ENCODE measurements around the gene RERE.

Gene RERE

DNA sequence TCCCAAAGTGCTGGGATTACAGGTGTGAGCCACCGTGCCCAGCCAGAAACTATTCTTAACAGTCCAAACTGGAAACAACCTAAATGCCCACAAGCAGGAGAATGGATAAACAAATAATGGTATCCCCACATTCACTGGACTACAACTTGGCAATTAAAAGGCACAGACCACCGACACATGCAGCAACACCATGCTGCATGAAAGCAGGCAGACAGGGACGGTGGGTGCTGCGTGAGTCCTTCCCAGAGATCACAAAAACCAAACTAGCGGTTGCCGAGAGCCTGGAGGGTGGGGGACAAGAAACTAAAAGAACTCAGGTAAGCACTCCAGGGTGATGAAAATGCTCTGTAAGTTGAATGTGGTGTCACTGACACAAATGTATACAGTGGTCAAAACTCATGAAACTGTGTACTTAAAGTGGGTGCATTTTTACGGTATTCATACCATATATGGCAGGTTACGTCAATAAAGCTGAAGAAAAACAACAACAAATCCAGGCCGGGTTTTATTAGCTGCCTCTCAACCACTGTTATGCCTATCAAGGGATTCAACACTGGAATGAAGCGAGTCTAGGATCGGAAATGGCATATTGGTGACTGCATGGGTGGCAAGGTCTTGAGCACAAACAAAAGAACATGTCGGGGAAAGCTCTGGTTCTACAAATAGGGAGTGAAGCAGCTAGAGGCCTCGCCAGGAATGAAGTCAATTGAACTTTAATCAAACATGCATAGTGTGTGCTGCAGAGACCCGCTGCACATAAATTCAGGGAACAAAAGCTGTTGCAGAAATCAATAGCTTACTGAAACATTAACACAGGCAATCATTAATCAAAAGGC is 447.2 kb downstream of the RERE start:
- DNase-seq: no peak

DNA sequence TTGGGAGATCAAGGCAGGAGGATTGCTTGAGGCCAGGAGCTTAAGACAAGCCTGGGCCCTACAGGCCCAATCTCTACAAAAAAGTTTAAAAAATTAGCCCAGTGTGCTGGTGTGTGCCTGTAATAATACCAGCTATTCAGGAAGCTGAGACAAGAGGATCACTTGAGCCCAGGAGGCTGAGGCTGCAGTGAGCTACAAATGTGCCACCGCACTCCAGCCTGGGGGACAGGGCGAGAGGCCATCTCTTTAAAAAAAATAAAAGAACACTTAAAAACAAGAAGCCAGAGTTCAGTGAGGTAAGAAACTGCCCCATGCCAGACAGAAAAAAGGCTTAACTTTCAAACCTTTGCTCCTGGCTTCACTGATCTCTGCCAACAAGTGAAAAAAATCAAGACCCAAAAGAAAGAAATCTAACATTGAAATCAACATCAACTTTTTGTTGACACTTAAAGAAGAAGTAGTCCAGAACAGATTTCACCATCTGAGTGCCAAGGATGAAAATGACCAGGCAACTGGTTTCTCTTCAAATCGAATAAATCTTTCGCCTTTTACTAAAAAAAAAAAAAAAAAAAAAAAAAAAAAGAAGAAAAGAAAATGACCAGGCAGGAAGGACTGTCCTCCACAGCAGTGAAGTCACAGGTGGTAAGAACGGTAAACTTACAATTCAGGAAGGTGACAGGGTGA is 448.3 kb downstream of the RERE start:
- no peak for DNase-seq

DNA sequence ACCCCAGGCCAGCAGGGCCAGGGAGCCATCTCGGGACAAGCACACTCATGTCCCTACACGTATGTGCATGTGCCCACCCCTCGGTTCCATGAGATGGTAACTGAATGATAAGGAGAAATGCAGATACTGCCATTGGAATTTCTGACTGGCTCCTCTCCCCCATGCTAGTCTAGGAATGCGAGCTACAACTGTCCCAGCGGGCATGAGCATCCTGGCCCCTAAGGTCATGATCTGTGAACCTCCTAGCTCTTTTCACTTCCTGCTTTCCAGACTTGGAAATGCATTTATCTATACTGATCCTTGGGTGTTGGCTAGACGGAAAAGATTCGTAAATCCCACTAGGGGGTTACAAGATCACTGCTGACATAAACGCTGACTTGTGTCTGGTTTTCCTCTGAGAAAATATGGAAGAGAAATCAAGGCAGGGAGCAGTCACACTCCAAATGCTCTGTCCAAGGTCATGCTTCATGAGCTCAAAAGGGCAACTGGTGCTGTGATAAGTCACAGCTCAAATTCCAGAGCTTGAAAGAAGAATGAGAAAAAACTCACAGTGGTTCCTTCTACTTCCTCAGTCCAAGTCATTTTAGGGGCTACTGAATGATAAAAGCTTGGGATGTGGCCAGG is 449.8 kb downstream of the RERE start:
- no peak for DNase-seq

DNA sequence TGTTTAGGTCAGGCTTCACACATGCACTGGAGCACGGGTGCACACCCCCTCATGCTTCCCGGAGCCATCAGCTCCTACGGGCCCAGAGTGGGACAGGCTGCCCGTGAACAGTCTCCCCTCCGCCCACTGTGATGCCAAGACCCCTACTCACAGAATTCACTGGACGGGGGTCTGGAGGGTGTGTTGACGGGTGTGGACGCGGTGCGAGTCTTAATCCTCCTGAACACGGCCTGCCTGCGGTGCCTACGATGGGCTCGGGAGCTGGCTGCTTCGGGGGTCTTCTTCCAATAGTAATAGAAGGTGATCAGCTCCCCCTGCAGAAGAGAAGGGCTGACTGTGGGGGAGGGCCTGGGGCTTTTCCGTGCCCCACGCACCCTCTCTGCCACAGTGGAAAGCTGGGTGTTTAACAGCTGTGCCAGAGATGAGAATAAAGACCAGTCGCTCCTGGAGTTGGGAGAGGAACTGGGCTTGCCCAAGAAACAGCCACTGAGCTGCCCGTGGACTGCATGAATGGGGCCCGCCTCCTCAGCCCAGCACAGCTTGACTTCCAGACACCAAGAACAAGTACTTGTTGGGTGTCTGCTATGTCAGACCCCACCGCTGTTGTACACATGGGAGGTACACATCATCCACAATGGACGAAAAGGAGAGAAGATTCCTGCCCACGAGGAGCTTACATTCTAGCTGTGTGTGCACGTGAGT is 451.6 kb downstream of the RERE start:
- DNase-seq: no peak

DNA sequence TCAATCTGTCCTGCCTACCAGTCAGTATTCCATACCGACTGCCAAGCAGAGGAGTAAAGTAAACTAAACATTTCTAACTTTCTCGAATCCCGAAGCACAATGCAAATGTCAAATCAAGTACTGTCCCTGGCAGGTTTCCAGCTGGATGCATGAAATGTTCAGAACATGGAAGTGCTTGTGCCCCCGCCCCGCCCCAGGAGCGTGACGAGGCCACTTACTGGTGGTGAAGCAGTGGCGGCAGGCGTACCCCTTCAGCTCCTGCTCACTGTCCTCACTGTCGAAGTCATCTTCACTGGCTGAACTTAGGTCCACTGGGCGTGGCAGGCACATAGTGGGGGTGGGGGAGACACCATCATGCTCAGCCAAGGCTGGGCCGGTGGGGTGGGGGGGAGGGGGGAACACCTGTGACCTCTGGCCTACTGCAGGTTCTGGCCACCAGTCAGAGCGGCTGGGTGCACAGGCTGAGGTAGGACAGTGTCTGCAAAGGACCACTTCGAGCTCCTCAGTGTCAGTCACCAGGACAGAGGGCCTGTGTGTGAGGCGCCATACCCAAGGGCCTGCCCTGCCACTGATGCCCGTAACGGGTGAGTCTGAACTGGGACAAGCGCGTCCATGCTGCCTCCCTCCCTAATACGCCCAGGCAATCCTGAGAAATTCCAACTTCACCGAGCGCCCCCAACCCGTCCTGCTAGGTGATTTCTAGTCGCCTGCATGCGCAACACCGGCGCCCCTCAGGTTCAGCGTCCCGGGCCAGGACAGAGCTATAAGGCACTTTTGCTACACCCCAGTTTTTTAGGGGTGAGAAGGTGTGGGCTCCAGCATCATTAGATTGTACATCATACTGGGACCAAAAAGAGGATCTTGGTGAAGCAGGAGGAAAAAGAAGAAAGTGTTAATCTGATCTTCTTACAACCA is 452.7 kb downstream of the RERE start:
- DNase-seq: no peak

DNA sequence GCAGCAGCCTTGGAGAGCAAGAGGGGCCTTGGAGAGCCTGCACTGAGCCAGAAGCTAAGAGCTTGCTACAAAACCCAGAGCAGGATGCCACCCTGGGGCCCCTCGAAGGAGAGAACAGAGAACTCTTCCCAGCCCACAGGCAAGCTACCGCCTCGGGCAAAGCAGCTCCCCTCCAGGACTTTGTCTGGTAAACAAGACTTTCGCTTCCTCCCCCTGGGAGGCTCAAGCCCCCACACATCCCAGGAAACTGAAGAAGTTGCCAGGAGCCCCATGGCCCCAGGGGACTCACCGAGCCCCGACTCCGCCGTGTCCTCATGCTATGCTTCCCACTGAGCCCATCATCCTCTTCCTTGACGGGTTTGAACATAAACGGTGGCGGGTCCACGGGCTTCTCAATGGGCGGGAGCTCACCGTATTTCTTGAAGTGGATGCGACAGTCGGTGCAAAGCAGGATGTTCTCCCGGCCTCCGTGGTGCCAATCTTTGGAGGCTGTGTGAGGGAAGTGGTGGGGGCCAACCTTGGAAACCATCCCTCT is 453.6 kb downstream of the RERE start:
- no peak for DNase-seq

DNA sequence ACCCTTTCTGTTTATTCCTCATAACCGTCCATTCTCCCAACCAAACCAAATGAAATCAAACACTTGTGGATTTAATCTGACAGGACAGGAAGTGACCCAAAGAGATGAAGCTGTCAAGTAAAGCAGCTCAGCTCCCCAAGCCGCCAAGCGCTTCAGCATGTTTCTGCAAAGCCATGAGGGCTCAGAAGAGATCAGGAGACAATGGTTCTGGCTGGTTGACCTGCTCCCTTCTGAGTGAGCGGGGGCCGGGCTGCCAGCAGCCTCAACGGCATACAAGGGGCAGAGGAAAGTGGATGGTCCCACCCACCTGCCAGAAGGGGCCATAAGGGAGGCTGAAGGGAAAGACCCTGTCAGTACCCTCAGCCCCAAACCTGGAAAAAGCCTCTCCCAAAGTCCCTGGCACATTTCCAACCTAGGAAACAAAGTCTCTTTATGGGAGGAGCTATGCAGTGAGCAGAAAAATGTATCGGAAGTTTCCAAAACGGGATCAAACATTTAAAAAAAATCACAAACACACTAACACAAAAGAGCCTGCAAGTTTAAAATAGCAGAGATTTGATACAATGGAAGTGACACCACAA is 454.2 kb downstream of the RERE start:
- DNase-seq: no peak

DNA sequence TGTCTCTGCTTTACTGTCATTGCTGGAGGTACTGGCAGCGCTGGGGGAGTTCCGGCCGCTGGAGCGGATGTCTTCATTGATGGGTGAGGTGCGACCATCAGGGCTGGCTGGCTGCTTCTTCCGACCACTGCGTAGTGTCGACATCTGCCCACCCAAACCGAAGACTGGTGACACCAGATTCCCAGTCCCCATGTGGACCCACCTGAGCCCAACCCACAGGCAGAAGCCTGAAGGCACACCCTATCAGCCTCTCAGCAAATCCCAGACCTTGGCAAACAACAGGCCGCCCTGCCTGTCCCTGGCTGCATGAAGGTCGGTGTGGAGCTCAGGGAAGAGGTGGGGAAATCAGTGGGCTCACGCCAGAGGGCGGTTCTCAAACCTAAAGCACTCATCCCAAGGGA is 454.7 kb downstream of the RERE start:
- no peak for DNase-seq

DNA sequence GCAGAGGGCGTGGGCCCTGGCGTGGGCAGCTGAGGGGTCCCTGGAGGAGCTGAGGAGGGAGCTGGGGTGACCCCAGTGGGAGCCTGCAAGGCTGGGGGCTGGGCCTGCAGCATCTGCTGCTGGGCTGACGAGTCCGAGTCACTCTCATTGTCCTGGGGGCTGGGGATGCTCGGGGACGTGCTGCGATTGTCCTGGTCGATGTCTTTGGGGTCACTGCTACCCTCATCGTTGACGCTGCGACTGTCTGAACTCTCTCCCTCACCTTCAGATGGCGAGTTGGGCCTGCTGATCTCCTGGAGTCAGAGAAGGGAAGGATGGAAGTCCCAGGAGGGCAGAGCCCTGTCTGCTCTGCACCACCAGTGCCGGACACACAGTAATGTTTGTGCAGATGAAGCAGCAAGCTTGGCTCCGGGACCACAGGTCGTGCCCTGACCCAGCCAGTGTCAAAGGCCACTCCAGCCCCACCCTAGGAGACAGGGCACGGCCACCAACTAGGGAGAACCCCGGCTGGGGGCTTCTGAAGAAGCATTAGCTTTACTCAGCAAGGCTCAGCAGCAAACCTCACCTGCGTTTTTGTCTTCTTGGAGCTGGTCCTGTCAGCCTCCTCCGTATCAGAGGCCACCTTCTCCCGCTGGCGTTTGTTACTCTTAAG is 456.1 kb downstream of the RERE start:
- peak; percentile 56 for DNase-seq

DNA sequence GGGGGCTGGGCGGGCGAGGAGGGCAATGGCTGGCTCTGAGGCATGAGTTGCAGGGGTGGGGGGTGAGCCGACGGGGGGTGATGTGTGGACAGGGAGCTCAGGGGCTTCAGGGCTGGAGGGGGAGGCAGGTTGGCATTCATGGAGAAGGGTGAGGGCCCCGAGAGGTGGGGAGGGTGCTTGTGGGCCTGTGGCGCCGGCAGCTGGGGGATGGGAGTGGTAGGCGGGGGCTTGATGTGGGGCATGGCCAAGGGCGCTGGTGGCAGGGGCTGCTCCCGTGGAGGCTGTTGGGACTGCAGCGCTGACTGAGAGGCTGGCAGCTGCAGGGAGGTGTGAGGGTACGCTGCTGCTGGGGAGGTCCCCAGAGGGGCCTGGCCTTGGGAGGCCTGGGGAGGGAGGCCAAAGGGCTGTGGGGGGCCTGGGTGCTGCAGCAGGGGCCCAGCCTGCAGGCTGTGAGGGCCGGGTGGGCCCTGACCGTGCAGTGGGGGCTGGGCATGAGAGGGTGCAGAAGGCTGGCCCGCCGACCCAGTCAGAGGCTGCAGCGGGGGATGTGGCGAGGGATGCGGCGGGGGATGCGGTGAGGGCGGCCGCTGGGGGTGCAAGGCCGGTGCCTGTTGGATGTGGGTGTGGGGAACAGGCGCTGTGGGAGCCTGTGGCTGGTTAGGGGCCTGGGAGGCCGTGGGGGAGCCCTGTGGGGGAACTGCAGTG is 456.8 kb downstream of the RERE start:
- peak; percentile 59 for DNase-seq

DNA sequence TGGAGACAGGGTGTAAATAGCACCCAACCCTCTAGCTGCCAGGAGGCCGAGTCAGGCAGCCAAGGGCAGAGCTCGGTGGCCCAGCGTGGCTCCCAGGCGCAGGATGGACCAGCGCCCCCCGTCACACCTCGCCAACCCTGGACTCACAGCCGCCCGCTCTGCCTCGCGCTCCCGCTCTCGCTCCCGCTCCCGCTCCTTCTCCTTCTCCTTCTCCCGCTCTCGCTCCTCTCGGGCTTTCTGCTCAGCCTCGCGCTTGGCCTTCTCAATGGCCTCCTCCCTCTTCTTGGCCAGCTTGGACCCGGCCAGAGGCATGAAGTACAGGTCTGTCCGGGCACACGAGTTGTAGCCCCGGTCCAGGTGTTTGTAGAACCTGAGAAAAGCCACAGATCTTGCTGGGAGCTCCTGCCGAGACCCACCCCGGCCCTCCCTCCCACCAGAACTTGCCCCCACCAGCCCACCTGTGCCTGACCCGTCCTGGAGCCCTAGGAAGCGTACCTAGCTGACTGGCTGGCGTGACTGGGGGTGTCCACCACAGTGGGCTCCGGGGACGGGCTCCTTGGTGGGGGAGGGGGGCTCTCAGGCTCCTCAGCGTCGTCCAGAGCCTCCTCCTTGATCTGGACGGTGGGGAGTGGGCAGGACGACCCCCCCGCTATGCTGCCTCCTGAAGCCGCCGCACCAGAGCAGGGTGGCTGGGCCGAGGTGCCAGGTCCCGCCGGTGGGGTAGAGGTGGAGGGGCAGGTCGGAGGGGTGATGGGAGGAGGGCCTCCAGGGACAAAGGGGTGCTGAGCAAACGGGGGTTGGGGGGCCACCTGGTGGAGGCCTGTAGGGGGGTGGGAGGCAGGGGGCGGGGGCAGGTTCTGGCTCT is 457.6 kb downstream of the RERE start:
- DNase-seq: no peak

DNA sequence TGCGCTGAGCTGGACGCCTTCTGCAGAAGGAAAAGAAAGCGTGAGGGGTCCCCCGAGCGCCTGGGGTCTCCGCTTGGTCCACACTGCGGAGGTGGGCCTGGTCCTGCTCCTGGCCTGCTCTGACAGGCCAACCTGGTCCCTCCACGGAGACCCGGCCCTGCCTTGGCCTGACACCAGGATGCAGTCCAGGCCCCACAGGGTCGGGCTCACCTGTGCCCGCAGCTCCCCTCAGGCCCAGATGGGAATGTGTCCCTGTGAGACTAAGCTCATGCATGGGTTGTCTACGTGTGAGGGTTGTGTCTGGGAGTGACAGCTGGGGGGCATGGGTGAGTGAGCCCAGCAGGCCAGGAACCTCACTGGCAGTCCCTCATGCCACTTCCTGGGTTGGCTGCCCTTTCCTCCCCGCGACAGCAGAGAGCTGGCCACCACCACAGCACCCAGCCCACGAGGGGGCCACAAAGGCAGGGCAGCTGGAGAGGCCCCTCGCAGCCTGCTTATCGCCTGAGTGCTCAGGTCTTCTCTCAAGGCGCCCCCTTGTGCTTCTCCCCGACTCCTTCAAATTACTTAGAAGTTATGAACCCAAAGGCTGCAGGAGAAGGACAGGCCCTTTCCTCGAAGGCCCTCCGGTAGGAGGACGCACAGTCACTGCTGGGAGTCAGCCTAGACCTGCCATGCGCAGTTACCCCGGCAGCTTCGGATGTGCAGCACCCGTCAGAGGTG is 458.4 kb downstream of the RERE start:
- no peak for DNase-seq

DNA sequence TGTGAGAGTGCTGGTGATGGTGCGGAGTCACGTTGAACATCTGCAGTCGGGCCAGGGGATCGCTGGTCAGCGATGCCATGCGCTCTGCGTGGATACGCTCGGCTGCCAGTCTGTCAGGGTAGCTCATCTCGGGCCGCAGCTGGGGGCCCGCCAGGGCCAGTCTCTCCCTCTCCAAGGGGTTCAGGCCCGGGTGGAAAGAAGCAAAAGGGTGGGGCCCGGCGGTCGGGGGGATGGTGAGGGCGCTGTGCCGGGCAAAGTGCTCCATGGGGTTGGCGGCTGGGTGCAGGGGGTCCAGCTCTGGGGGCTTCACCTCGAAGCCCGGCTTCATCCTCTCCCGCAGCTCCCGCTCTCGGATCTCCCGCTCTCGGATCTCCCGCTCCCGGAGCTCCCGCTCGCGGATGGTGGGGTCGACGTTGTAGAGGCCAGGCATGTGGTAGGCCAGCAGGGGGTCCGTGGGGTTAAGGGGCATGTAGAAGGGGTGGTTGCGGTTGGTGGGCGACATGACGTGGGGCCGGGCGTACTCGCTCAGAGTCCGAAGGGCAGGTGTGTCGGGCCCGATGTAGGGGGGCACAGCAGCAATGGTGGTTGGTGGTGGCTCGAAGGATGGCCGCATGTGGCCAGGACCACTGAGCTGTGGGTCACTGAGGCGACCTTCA is 459.1 kb downstream of the RERE start:
- DNase-seq: peak; percentile 59

DNA sequence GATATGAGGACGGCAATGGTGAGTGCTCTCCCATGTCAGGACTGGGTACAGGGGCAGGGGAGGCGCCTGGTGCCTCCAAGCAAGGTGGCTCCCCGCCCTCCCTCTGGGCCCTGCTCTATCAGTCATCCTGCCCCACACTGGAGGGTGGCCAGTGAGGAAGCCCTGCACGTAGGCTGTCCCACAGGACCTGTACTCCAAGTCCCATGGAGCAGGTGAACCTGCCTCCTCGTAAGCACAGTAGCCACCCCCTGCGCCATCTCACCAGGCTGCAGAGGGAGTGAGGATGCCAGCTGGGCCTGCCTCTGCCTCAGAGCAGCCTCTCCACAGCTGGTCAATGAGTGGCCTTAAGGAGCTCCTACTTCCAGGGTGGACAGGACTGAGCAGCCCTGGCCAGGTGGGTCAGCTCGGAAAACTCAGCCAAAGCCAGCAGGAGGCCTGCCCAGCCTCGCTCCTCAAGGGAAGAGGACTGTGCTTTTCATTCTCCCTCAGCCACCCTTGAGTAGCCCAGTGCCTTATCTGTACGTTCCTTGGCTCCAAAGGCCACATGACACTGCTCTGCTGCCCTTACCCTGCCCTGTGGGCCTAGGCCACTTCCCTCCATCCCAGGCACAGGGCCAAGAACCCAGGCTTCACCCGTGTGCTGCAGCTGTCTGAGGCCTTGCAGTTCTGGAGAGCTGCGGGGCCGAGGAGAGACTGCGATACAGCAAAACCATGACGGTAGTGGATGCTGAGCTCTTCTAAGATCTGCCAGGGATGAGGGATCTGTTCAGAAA is 459.9 kb downstream of the RERE start:
- DNase-seq: peak; percentile 61

DNA sequence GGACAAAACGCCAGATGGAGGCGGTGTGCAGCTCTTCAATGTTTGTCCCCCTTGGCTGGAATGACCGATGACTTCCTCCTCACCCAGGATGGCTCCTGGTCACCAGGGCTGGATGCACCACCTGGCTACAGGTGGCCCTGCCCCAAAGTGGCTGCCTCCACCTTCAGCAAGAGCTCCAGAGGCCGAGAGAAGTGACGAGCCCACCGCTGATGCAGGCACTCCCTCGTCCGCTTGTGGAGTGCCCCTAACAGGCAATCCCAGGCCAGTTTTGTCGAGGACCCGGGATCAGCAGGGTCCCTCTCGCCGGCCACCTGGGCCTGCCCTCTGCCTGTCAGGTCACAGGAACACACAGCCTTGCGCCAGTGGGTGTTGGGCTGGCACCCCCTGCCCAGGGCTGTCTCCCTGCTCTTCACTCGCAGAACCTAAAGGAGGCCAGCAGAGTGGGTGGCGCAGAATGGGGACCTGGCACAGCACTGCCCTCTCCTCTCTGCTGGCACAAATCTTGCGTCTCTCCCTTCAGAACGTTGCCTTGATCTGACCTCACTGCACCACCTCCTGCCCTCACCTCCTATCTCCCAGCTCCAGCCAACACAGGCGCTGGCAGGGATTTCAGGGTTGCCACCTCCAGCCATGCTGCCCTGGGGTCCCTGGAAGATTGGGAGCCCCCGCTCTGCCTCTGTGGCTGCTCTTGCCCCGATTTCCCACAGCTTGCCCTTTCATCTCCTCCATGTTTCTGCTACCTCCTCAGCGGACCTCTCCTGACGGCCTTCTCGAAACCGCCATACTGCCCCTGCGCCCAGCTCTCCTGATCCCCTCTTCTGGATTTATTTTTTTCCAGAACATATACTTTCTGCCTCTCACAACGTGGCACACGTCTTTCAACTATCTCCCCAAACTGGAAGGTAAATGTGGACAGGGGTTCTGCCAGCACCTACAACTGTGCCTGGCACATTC is 460.9 kb downstream of the RERE start:
- DNase-seq: no peak

Data from activated effector memory CD4-positive, alpha-beta T cell treated with anti-CD3 and anti-CD28 coated beads, Interleukin-2, amount 50 U/mL, for 16 hours (primary cell).